Liver (tissue), 9 donors: Measurements from ENCODE around the gene CLTRN. TPM values are rescaled to one million over a fixed set of nuclear protein-coding genes. Genes with fewer than 3 reads are reported as not detected.
A peak's percentile ranks its signal among the peaks of the same experiment; 100 is the strongest.

Experiments
- DNase-seq: peaks from one replicate; pipeline ENCODE4 v3.0.0-alpha.2; 2017; ENCODE audit warnings: low spot score
- H3K27ac ChIP-seq, 2 donors: one replicate each; pipeline ENCODE4 v1.7.0; 2013; ENCODE audit warnings: inconsistent platforms in 2 of 2, low read length in 2 of 2, control low read depth in 1 of 2, low read depth in 1 of 2, mild to moderate bottlenecking in 1 of 2
- H3K27me3 ChIP-seq, 4 donors: one replicate each; pipeline versions ENCODE4 v1.6.1 to v1.7.0; 2013; ENCODE audit warnings: low read length in 3 of 4, inconsistent platforms in 1 of 4, mild to moderate bottlenecking in 1 of 4, moderate library complexity in 1 of 4; ENCODE audit not compliant: control insufficient read depth in 4 of 4, insufficient read depth in 4 of 4
- H3K36me3 ChIP-seq, 4 donors: one replicate each; pipeline versions ENCODE4 v1.6.1 to v1.7.0; 2013; ENCODE audit warnings: low read length in 3 of 4, mild to moderate bottlenecking in 3 of 4, low read depth in 1 of 4, moderate library complexity in 1 of 4; ENCODE audit not compliant: control insufficient read depth in 4 of 4, insufficient read depth in 3 of 4
- H3K4me1 ChIP-seq, 4 donors: one replicate each; pipeline versions ENCODE4 v1.6.1 to v1.7.0; 2013; ENCODE audit warnings: low read length in 3 of 4, mild to moderate bottlenecking in 3 of 4, moderate library complexity in 1 of 4; ENCODE audit not compliant: control insufficient read depth in 4 of 4, insufficient read depth in 4 of 4
- H3K4me3 ChIP-seq, 3 donors: one replicate each; pipeline versions ENCODE4 v1.6.1 to v1.7.0; 2013; ENCODE audit warnings: low read length in 3 of 3, control low read depth in 1 of 3, low read depth in 1 of 3, mild to moderate bottlenecking in 1 of 3
- H3K9ac ChIP-seq, 2 donors: one replicate each; pipeline ENCODE4 v1.7.0; 2013; ENCODE audit warnings: low read length in 2 of 2, mild to moderate bottlenecking in 2 of 2, moderate library complexity in 2 of 2, control low read depth in 1 of 2, low read depth in 1 of 2
- H3K9me3 ChIP-seq, 4 donors: one replicate each; pipeline versions ENCODE4 v1.6.1 to v1.7.0; 2013; ENCODE audit warnings: low read length in 3 of 4; ENCODE audit not compliant: control insufficient read depth in 4 of 4
- ATF3 ChIP-seq: IDR thresholded peaks from 2 replicates; pipeline ENCODE4 v1.6.1; 2016; ENCODE audit warnings: antibody characterized with exemption
- EGR1 ChIP-seq, 2 donors: IDR thresholded peaks; 2 replicates each; pipeline ENCODE4 v1.6.1; 2016 to 2018; ENCODE audit warnings: antibody characterized with exemption in 2 of 2, low read depth in 2 of 2
- FOXA1 ChIP-seq: IDR thresholded peaks from 2 replicates; pipeline ENCODE4 v1.6.1; 2016; ENCODE audit warnings: antibody characterized with exemption
- FOXA2 ChIP-seq: IDR thresholded peaks from 2 replicates; pipeline ENCODE4 v1.6.1; 2016; ENCODE audit warnings: antibody characterized with exemption
- GABPA ChIP-seq, 2 donors: IDR thresholded peaks in 1 of 2; conservative IDR thresholded peaks in 1 of 2; 2 replicates each; pipeline ENCODE4 v1.6.1; 2016; ENCODE audit warnings: antibody characterized with exemption in 2 of 2, mild to moderate bottlenecking in 1 of 2, moderate library complexity in 1 of 2
- HNF4A ChIP-seq, 2 donors: conservative IDR thresholded peaks; 2 replicates each; pipeline ENCODE4 v1.6.1; 2016; ENCODE audit warnings: antibody characterized with exemption in 2 of 2, mild to moderate bottlenecking in 2 of 2
- HNF4G ChIP-seq: IDR thresholded peaks from 2 replicates; pipeline ENCODE4 v1.6.1; 2016; ENCODE audit warnings: antibody characterized with exemption
- JUND ChIP-seq, 2 donors: IDR thresholded peaks; 2 replicates each; pipeline ENCODE4 v1.6.1; 2016; ENCODE audit warnings: antibody characterized with exemption in 2 of 2
- MAX ChIP-seq: IDR thresholded peaks from 2 replicates; pipeline ENCODE4 v1.6.1; 2016; ENCODE audit warnings: antibody characterized with exemption
- NR2F2 ChIP-seq: IDR thresholded peaks from 2 replicates; pipeline ENCODE4 v1.6.1; 2016; ENCODE audit warnings: antibody characterized with exemption
- RAD21 ChIP-seq, 2 donors: IDR thresholded peaks; 2 replicates each; pipeline ENCODE4 v1.6.1; 2016; ENCODE audit warnings: antibody characterized with exemption in 2 of 2, mild to moderate bottlenecking in 2 of 2
- REST ChIP-seq: IDR thresholded peaks from 2 replicates; pipeline ENCODE4 v1.6.1; 2016; ENCODE audit warnings: antibody characterized with exemption, mild to moderate bottlenecking
- RXRA ChIP-seq, 2 donors: IDR thresholded peaks; 2 replicates each; pipeline ENCODE4 v1.6.1; 2017 to 2018; ENCODE audit warnings: antibody characterized with exemption in 2 of 2, mild to moderate bottlenecking in 1 of 2
- SP1 ChIP-seq: IDR thresholded peaks from 2 replicates; pipeline ENCODE4 v1.6.1; 2018; ENCODE audit warnings: antibody characterized with exemption, mild to moderate bottlenecking
- TAF1 ChIP-seq: conservative IDR thresholded peaks from 2 replicates; pipeline ENCODE4 v1.6.1; 2016; ENCODE audit warnings: antibody characterized with exemption, mild to moderate bottlenecking
- YY1 ChIP-seq: IDR thresholded peaks from 2 replicates; pipeline ENCODE4 v1.6.1; 2016; ENCODE audit warnings: antibody characterized with exemption, mild to moderate bottlenecking
- ZBTB33 ChIP-seq: IDR thresholded peaks from 2 replicates; pipeline ENCODE4 v1.6.1; 2016; ENCODE audit warnings: antibody characterized with exemption
- WGBS: extraction: QIAGEN DNeasy Blood & Tissue Kit; methylation state at CpG from one replicate; pipeline ENCODE4 v1.1.7; 2013; 5-methylcytosine and 5-hydroxymethylcytosine counted together
- polyA plus RNA-seq, 2 donors: library from polyadenylated mRNA; stranded (reverse) in 1 of 2; unstranded in 1 of 2; fragments of 200-250 nt in 1 of 2; fragments of >200 nt in 1 of 2; fragmentation: Nextera tagmentation in 1 of 2; extraction: Ambion mirVana in 1 of 2; gene quantifications; one replicate each; pipeline versions ENCODE4 v1.2.1 to v1.2.3, GENCODE V29; 2013 to 2015
- total RNA-seq, 2 donors: library from RNA; depleted of rRNA; stranded (reverse); fragments of >200 nt; gene quantifications; one replicate each; pipeline ENCODE4 v1.2.3, GENCODE V29; 2014
- TF ChIP-seq, protein P1 (sequence below): fragments of 150-350 bp; IDR thresholded peaks from 2 replicates; pipeline ENCODE4 v1.5.1; 2017; ENCODE audit warnings: improper control_type of control experiment, low read depth, low read length; ENCODE audit not compliant: missing input control
- donor health status: healthy.
- donor health status: healthy.
- donor health status: healthy.
- donor health status: healthy.
- donor health status: healthy.

Gene CLTRN
- total and polyA plus RNA-seq, 4 donors: 1.5 to 11.0 (median 5.0) TPM

GRCh38 chrX:15675490-15675921, 10.9 kb upstream of the CLTRN start:
- DNase-seq: peak; percentile 85
- TF ChIP-seq MAX: peak; percentile 3
- peak; percentile 2 for TF ChIP-seq SP1
- TF ChIP-seq YY1: peak; percentile 98
- TF ChIP-seq ZBTB33: no peak
- Histone ChIP-seq H3K36me3 (no peaks in the 10 kb centered on the region), H3K4me1 (peaks cover 0 to 38% (median 27%) of the 10 kb centered on the region in 4 donors), H3K9ac (peak overlapping the region; percentile 67 to 87), H3K27ac (peak overlapping the region; percentile 98 to 100), H3K27me3 (no peaks in the 10 kb centered on the region), H3K4me3 (peak overlapping the region; percentile 72 to 95 (median 89)), H3K9me3 (no peaks in the 10 kb centered on the region)
- under 1% methylated on average over 38 of the region's 38 CpGs for WGBS

GRCh38 chrX:15674841-15675489, 10.4 kb upstream of the CLTRN start:
- H3K4me3 ChIP-seq: peak overlapping the region; percentile 72 to 95 (median 89)
- TF ChIP-seq HNF4G: no peak
- TF ChIP-seq REST: peak; percentile 33
- no peak for TF ChIP-seq YY1
- TF ChIP-seq MAX: peak; percentile 44
- no peak for TF ChIP-seq FOXA1
- TF ChIP-seq TAF1: peak; percentile 86
- no peak for TF ChIP-seq ATF3
- no peak for TF ChIP-seq EGR1 (IDR thresholded peaks at IDR 0.05; ENCODE audit: low read depth in 2 of 2)
- no peak for TF ChIP-seq RXRA (IDR thresholded peaks at IDR 0.05)
- no peak for TF ChIP-seq FOXA2
- no peak for TF ChIP-seq ZBTB33
- TF ChIP-seq, protein P1, sequence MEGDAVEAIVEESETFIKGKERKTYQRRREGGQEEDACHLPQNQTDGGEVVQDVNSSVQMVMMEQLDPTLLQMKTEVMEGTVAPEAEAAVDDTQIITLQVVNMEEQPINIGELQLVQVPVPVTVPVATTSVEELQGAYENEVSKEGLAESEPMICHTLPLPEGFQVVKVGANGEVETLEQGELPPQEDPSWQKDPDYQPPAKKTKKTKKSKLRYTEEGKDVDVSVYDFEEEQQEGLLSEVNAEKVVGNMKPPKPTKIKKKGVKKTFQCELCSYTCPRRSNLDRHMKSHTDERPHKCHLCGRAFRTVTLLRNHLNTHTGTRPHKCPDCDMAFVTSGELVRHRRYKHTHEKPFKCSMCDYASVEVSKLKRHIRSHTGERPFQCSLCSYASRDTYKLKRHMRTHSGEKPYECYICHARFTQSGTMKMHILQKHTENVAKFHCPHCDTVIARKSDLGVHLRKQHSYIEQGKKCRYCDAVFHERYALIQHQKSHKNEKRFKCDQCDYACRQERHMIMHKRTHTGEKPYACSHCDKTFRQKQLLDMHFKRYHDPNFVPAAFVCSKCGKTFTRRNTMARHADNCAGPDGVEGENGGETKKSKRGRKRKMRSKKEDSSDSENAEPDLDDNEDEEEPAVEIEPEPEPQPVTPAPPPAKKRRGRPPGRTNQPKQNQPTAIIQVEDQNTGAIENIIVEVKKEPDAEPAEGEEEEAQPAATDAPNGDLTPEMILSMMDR: no peak
- peak; percentile 54 for TF ChIP-seq SP1
- TF ChIP-seq JUND (IDR thresholded peaks at IDR 0.05): peak in 1 of 2 donors; percentile 24
- peak; percentile 29 to 31 for TF ChIP-seq HNF4A (conservative IDR thresholded peaks at IDR 0.05)
- no peak for TF ChIP-seq RAD21 (IDR thresholded peaks at IDR 0.05)
- peak in 1 of 2 donors; percentile 81 for TF ChIP-seq GABPA (IDR thresholded peaks at IDR 0.05 in 1 of 2, conservative IDR thresholded peaks at IDR 0.05 in 1 of 2)
- no peak for TF ChIP-seq NR2F2
- DNase-seq: peak; percentile 81
- H3K4me1 ChIP-seq: peaks cover 0 to 35% (median 27%) of the 10 kb centered on the region in 4 donors
- H3K27me3 ChIP-seq: no peaks in the 10 kb centered on the region
- WGBS: under 1% methylated on average over 49 of the region's 49 CpGs
- H3K9ac ChIP-seq: peak overlapping the region; percentile 67 to 87
- H3K27ac ChIP-seq: peak overlapping the region; percentile 98 to 100
- no peaks in the 10 kb centered on the region for H3K36me3 ChIP-seq
- no peaks in the 10 kb centered on the region for H3K9me3 ChIP-seq
